Measurements from ENCODE around the gene PPP1R13B. TPM values are rescaled to one million over a fixed set of nuclear protein-coding genes. Genes with fewer than 3 reads are reported as not detected.

Gene PPP1R13B
- total RNA-seq, 2 donors from 2014 or later: 18.2 to 22.6 TPM

- H3K4me3 Mint-ChIP-seq: no peak overlapping the region
Measured at GRCh38 chr14:103726474-103726873, 120.9 kb downstream of the PPP1R13B start.

GRCh38 chr14:103725739-103726395 is 121.5 kb downstream of the PPP1R13B start:
- Mint-ChIP-seq H3K27ac (no peak overlapping the region), H3K4me1 (peaks cover 4% of the 10 kb centered on the region), H3K4me3 (no peak overlapping the region), H3K36me3 (ENCODE audit: low read depth) (no peaks in the 10 kb centered on the region), H3K27me3 (no peaks in the 10 kb centered on the region)
- H3K9me3 ChIP-seq (ENCODE audit: control insufficient read depth, low read length, poor library complexity, severe bottlenecking): no peaks in the 10 kb centered on the region
- no peak for ATAC-seq
- no peak for DNase-seq

More at GRCh38 chr14:103726474-103726873, 120.9 kb downstream of the PPP1R13B start:
- Mint-ChIP-seq H3K27ac (no peak overlapping the region), H3K36me3 (ENCODE audit: low read depth) (no peaks in the 10 kb centered on the region), H3K27me3 (no peaks in the 10 kb centered on the region), H3K4me1 (peaks cover 2% of the 10 kb centered on the region)
- H3K9me3 ChIP-seq (ENCODE audit: control insufficient read depth, low read length, poor library complexity, severe bottlenecking): no peaks in the 10 kb centered on the region
- ATAC-seq: no peak
- DNase-seq: no peak

- DNase-seq: no peak
- peaks cover 4% of the 10 kb centered on the region for H3K4me1 Mint-ChIP-seq
- ATAC-seq: no peak
- no peaks in the 10 kb centered on the region for H3K9me3 ChIP-seq (ENCODE audit: control insufficient read depth, low read length, poor library complexity, severe bottlenecking)
- H3K27me3 Mint-ChIP-seq: no peaks in the 10 kb centered on the region
- H3K4me3 Mint-ChIP-seq: no peak overlapping the region
- no peaks in the 10 kb centered on the region for H3K36me3 Mint-ChIP-seq (ENCODE audit: low read depth)
- peak overlapping the region; percentile 27 for H3K27ac Mint-ChIP-seq
Measured at GRCh38 chr14:103725001-103725682, 122.2 kb downstream of the PPP1R13B start.

GRCh38 chr14:103724116-103724515 is 123.3 kb downstream of the PPP1R13B start:
- H3K4me1 Mint-ChIP-seq: peaks cover 11% of the 10 kb centered on the region

GRCh38 chr14:103723748-103724081 is 123.7 kb downstream of the PPP1R13B start:
- H3K27me3 Mint-ChIP-seq: no peaks in the 10 kb centered on the region
- no peak overlapping the region for H3K27ac Mint-ChIP-seq
- no peak for DNase-seq
- H3K4me1 Mint-ChIP-seq: peaks cover 12% of the 10 kb centered on the region
- no peaks in the 10 kb centered on the region for H3K9me3 ChIP-seq (ENCODE audit: control insufficient read depth, low read length, poor library complexity, severe bottlenecking)
- no peaks in the 10 kb centered on the region for H3K36me3 Mint-ChIP-seq (ENCODE audit: low read depth)
- no peak for ATAC-seq
- no peak overlapping the region for H3K4me3 Mint-ChIP-seq

More at GRCh38 chr14:103724116-103724515, 123.3 kb downstream of the PPP1R13B start:
- DNase-seq: no peak
- Mint-ChIP-seq H3K27me3 (no peaks in the 10 kb centered on the region), H3K4me3 (no peak overlapping the region), H3K27ac (no peak overlapping the region), H3K36me3 (ENCODE audit: low read depth) (no peaks in the 10 kb centered on the region)
- no peaks in the 10 kb centered on the region for H3K9me3 ChIP-seq (ENCODE audit: control insufficient read depth, low read length, poor library complexity, severe bottlenecking)
- no peak for ATAC-seq

- H3K9me3 ChIP-seq (ENCODE audit: control insufficient read depth, low read length, poor library complexity, severe bottlenecking): no peaks in the 10 kb centered on the region
- Mint-ChIP-seq H3K36me3 (ENCODE audit: low read depth) (no peaks in the 10 kb centered on the region), H3K27me3 (no peaks in the 10 kb centered on the region), H3K4me1 (peaks cover 27% of the 10 kb centered on the region), H3K4me3 (no peak overlapping the region), H3K27ac (peak overlapping the region; percentile 75)
- ATAC-seq: no peak
- DNase-seq: no peak
Measured at GRCh38 chr14:103721334-103722120, 125.8 kb downstream of the PPP1R13B start.

- Mint-ChIP-seq H3K36me3 (ENCODE audit: low read depth) (peaks cover 3% of the 10 kb centered on the region), H3K27ac (no peak overlapping the region), H3K27me3 (no peaks in the 10 kb centered on the region), H3K4me1 (peaks cover 31% of the 10 kb centered on the region), H3K4me3 (no peak overlapping the region)
- no peak for ATAC-seq
- no peaks in the 10 kb centered on the region for H3K9me3 ChIP-seq (ENCODE audit: control insufficient read depth, low read length, poor library complexity, severe bottlenecking)
- DNase-seq: no peak
Measured at GRCh38 chr14:103719751-103720150, 127.6 kb downstream of the PPP1R13B start.

- DNase-seq: no peak
- ATAC-seq: no peak
- H3K27ac Mint-ChIP-seq: no peak overlapping the region
- no peak overlapping the region for H3K4me3 Mint-ChIP-seq
- H3K36me3 Mint-ChIP-seq (ENCODE audit: low read depth): peaks cover 3% of the 10 kb centered on the region
- H3K27me3 Mint-ChIP-seq: no peaks in the 10 kb centered on the region
- H3K9me3 ChIP-seq (ENCODE audit: control insufficient read depth, low read length, poor library complexity, severe bottlenecking): no peaks in the 10 kb centered on the region
- H3K4me1 Mint-ChIP-seq: peaks cover 34% of the 10 kb centered on the region
Measured at GRCh38 chr14:103718572-103718971, 128.8 kb downstream of the PPP1R13B start.

GRCh38 chr14:103716899-103717411 is 130.4 kb downstream of the PPP1R13B start:
- Mint-ChIP-seq H3K4me1 (peaks cover 39% of the 10 kb centered on the region), H3K27ac (no peak overlapping the region), H3K36me3 (ENCODE audit: low read depth) (peaks cover 3% of the 10 kb centered on the region), H3K27me3 (no peaks in the 10 kb centered on the region), H3K4me3 (peak overlapping the region; percentile 88)
- DNase-seq (no peak), ATAC-seq (no peak)
- H3K9me3 ChIP-seq (ENCODE audit: control insufficient read depth, low read length, poor library complexity, severe bottlenecking): no peaks in the 10 kb centered on the region

- Mint-ChIP-seq H3K4me1 (peaks cover 38% of the 10 kb centered on the region), H3K27me3 (no peaks in the 10 kb centered on the region), H3K36me3 (ENCODE audit: low read depth) (peaks cover 3% of the 10 kb centered on the region), H3K27ac (no peak overlapping the region), H3K4me3 (peak overlapping the region; percentile 98)
- no peaks in the 10 kb centered on the region for H3K9me3 ChIP-seq (ENCODE audit: control insufficient read depth, low read length, poor library complexity, severe bottlenecking)
- DNase-seq (peak in 1 of 3 donors; percentile 20), ATAC-seq (no peak)
Measured at GRCh38 chr14:103716091-103716801, 131.1 kb downstream of the PPP1R13B start.

- ATAC-seq (peak; percentile 95), DNase-seq (peak; percentile 97 to 99 (median 99))
- Mint-ChIP-seq H3K4me1 (peaks cover 37% of the 10 kb centered on the region), H3K27me3 (no peaks in the 10 kb centered on the region), H3K36me3 (ENCODE audit: low read depth) (peaks cover 3% of the 10 kb centered on the region), H3K27ac (peak within 1 kb of the TSS; percentile 67), H3K4me3 (peak within 1 kb of the TSS; percentile 98)
- H3K9me3 ChIP-seq (ENCODE audit: control insufficient read depth, low read length, poor library complexity, severe bottlenecking): no peaks in the 10 kb centered on the region
Measured at GRCh38 chr14:103715052-103716000, 132.0 kb downstream of the PPP1R13B start, which contains the start of the genes XRCC3 and ZFYVE21. Gene XRCC3 (minus strand): TSS chr14:103715451. CDS start chr14:103711087, 4,364 bp downstream. Gene ZFYVE21 (plus strand): TSS chr14:103715810. CDS start chr14:103715842, 32 bp downstream.
